Upper lobe of left lung (tissue), 4 donors: ENCODE results near the gene LRPAP1.

Experiments
- EP300 ChIP-seq, 4 donors: sonication (generic); formaldehyde crosslinking; IDR thresholded peaks; one replicate each; pipeline ENCODE4 v1.5.1; 2017; ENCODE audit warnings: antibody characterized with exemption in 4 of 4, control low read depth in 2 of 4
- TF ChIP-seq, protein P1 (sequence below), 6 experiments: fragments of 450-650 bp in 4 of 6; fragments of 200-600 bp in 2 of 6; sonication (generic) in 2 of 6; IDR thresholded peaks; one replicate each; pipeline ENCODE4 v1.5.1; 2016 to 2019; ENCODE audit warnings: antibody characterized with exemption in 6 of 6

DNA sequence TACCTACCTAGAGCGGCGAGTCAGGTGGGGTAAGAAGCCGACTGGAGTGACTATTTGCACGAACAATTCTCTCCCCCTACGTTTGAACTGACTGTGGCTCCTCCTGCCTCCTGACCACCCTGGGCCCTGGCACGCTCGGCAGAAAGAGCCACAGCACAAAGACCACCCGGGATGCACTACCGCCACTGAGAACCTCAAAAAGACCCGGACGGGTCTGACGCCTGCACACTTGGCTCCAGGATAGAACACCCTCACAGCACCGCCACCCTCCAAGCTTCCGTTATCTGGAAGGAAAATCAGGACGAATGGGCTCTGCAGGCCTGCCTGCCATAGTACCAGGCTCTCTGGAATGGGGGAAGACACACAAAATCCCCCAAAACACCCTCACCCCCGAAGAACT, 2.2 kb downstream of the LRPAP1 start:
- TF ChIP-seq, protein P1, sequence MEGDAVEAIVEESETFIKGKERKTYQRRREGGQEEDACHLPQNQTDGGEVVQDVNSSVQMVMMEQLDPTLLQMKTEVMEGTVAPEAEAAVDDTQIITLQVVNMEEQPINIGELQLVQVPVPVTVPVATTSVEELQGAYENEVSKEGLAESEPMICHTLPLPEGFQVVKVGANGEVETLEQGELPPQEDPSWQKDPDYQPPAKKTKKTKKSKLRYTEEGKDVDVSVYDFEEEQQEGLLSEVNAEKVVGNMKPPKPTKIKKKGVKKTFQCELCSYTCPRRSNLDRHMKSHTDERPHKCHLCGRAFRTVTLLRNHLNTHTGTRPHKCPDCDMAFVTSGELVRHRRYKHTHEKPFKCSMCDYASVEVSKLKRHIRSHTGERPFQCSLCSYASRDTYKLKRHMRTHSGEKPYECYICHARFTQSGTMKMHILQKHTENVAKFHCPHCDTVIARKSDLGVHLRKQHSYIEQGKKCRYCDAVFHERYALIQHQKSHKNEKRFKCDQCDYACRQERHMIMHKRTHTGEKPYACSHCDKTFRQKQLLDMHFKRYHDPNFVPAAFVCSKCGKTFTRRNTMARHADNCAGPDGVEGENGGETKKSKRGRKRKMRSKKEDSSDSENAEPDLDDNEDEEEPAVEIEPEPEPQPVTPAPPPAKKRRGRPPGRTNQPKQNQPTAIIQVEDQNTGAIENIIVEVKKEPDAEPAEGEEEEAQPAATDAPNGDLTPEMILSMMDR (IDR thresholded peaks at IDR 0.05) = no peak
- TF ChIP-seq EP300 (IDR thresholded peaks at IDR 0.05) = no peak
